HepG2 (cell line): ENCODE results near the gene ZNF316. TPM values are rescaled to one million over a fixed set of nuclear protein-coding genes. Genes with fewer than 3 reads are reported as not detected.

Source experiments
- ATAC-seq: fragments of 200-7000 bp; cut with Tn5 transposase; 3 replicates; pipeline ENCODE4 v1.9.1; 2020; ENCODE audit warnings: mild to moderate bottlenecking, moderate library complexity
- BruUV-seq: library from RNA; stranded (reverse); fragments of 400-500 nt; replicated peaks from 2 replicates; lab custom pipeline; 2021; lab: Mats Ljungman, UMichigan
- CTCF ChIA-PET: fragments of 300-600 bp; formaldehyde crosslinking; extraction: SDS; loops from one replicate; lab custom pipeline; 2021; ENCODE audit warnings: low total read pairs, inconsistent platforms, low intra/inter-chr PET ratio; lab: Yijun Ruan, JAX
- POLR2A ChIA-PET: fragments of 350-600 bp; sonication (Branson Sonifier 250); formaldehyde crosslinking; loops from one replicate; lab custom pipeline; 2020; ENCODE audit warnings: antibody characterized with exemption, inconsistent platforms; lab: Yijun Ruan, JAX
- DNase-seq: peaks from one replicate; pipeline ENCODE4 v3.0.0-alpha.2; 2015; ENCODE audit warnings: low spot score
- FAIRE-seq: peaks from 3 replicates; lab custom pipeline; 2011; peaks lifted over from hg19 to GRCh38; lab: Jason Lieb, UNC
- H2AFZ ChIP-seq: one replicate; pipeline ENCODE4 v1.6.1; 2011; ENCODE audit warnings: low read length, inconsistent platforms
- H3K27ac ChIP-seq: fragments of 300-600 bp; 3 replicates; pipeline ENCODE4 v1.8.0; 2011; ENCODE audit warnings: mixed run types, mild to moderate bottlenecking, mixed read lengths, low read length, inconsistent platforms; ENCODE audit not compliant: insufficient read depth; ENCODE audit errors: extremely low read length
- H3K27me3 ChIP-seq, 2 experiments: fragments of 200-600 bp in 1 of 2; 2 replicates in 1 of 2; 3 replicates in 1 of 2; pipeline versions ENCODE4 v1.6.0 to v1.8.0; 2011; ENCODE audit warnings: low read length in 2 of 2, mild to moderate bottlenecking in 2 of 2, moderate library complexity in 2 of 2, inconsistent platforms in 1 of 2; ENCODE audit not compliant: insufficient read depth in 2 of 2, control insufficient read depth in 1 of 2
- H3K36me3 ChIP-seq, 2 experiments: fragments of 200-600 bp in 1 of 2; replicated peaks in 1 of 2; 2 replicates in 1 of 2; 3 replicates in 1 of 2; pipeline versions ENCODE4 v1.5.1 to v1.8.0; 2011; ENCODE audit warnings: low read length in 2 of 2, inconsistent platforms in 1 of 2; ENCODE audit not compliant: insufficient read depth in 2 of 2, control insufficient read depth in 1 of 2
- H3K4me1 ChIP-seq: 2 replicates; pipeline ENCODE4 v1.5.1; 2012; ENCODE audit warnings: low read length, inconsistent platforms; ENCODE audit not compliant: insufficient read depth
- H3K4me2 ChIP-seq: 2 replicates; pipeline ENCODE4 v1.6.0; 2011; ENCODE audit warnings: low read depth, low read length, inconsistent platforms
- H3K4me3 ChIP-seq, 3 experiments: fragments of 200-600 bp in 1 of 3; sonication (generic), shearing (Covaris generic) in 1 of 3; replicated peaks in 1 of 3; 2 replicates each; pipeline ENCODE4 v1.5.1; 2011 to 2016; ENCODE audit warnings: low read length in 3 of 3, inconsistent platforms in 2 of 3, low read depth in 2 of 3, mild to moderate bottlenecking in 2 of 3, control low read depth in 1 of 3, mixed read lengths in 1 of 3; ENCODE audit not compliant: insufficient read depth in 1 of 3
- H3K79me2 ChIP-seq: one replicate; pipeline ENCODE4 v1.6.1; 2011; ENCODE audit warnings: low read length, inconsistent platforms; ENCODE audit not compliant: insufficient read depth
- H3K9ac ChIP-seq: 2 replicates; pipeline ENCODE4 v1.6.0; 2011; ENCODE audit warnings: mild to moderate bottlenecking, low read depth, low read length, inconsistent platforms; ENCODE audit not compliant: insufficient read depth
- H3K9me3 ChIP-seq: 2 replicates; pipeline ENCODE4 v1.5.1; 2012; ENCODE audit warnings: mild to moderate bottlenecking, low read length
- H4K20me1 ChIP-seq: 2 replicates; pipeline ENCODE4 v1.6.0; 2011; ENCODE audit warnings: inconsistent platforms, mild to moderate bottlenecking, low read length, moderate library complexity; ENCODE audit not compliant: insufficient read depth
- ATF1 ChIP-seq: IDR thresholded peaks from 2 replicates; pipeline ENCODE4 v1.6.1; 2016; ENCODE audit warnings: mild to moderate bottlenecking, control low read depth
- CBFB ChIP-seq: sonication (generic); formaldehyde crosslinking; IDR thresholded peaks from 2 replicates; pipeline ENCODE4 v1.4.0; 2020; ENCODE audit warnings: missing genetic modification reagents
- HNF4G ChIP-seq, 2 experiments: sonication (generic) in 1 of 2; formaldehyde crosslinking in 1 of 2; IDR thresholded peaks; 2 replicates each; pipeline versions ENCODE4 v1.4.0 to v1.6.1; 2011 to 2020; ENCODE audit warnings: borderline replicate concordance in 2 of 2, low read depth in 2 of 2, mild to moderate bottlenecking in 2 of 2, low read length in 1 of 2, missing genetic modification reagents in 1 of 2, moderate library complexity in 1 of 2
- HOXD1 ChIP-seq: sonication (generic); formaldehyde crosslinking; IDR thresholded peaks from 2 replicates; pipeline ENCODE4 v1.5.0; 2020; ENCODE audit warnings: missing genetic modification reagents
- MAFK ChIP-seq, 2 experiments: IDR thresholded peaks in 1 of 2; conservative IDR thresholded peaks in 1 of 2; 2 replicates each; pipeline ENCODE4 v1.6.1; 2011; ENCODE audit warnings: improper control_type of control experiment in 2 of 2, low read length in 2 of 2
- MED1 ChIP-seq: sonication (generic); formaldehyde crosslinking; IDR thresholded peaks from 2 replicates; pipeline ENCODE4 v1.4.0; 2020; ENCODE audit warnings: missing genetic modification reagents
- NBN ChIP-seq: fragments of 450-650 bp; conservative IDR thresholded peaks from 2 replicates; pipeline ENCODE4 v1.6.1; 2017
- NPAS2 ChIP-seq: sonication (generic); formaldehyde crosslinking; IDR thresholded peaks from 2 replicates; pipeline ENCODE4 v1.8.0; 2022; ENCODE audit warnings: mild to moderate bottlenecking, missing genetic modification reagents, borderline replicate concordance
- TBP ChIP-seq: sonication (generic); formaldehyde crosslinking; IDR thresholded peaks from 2 replicates; pipeline ENCODE4 v1.5.0; 2020; ENCODE audit warnings: missing genetic modification reagents
- ZFY ChIP-seq: sonication (generic); formaldehyde crosslinking; IDR thresholded peaks from 2 replicates; pipeline ENCODE4 v1.4.0; 2020; ENCODE audit warnings: missing genetic modification reagents
- ZNF468 ChIP-seq: sonication (generic); formaldehyde crosslinking; IDR thresholded peaks from 2 replicates; pipeline ENCODE4 v1.8.0; 2022; ENCODE audit warnings: mild to moderate bottlenecking, moderate library complexity, missing genetic modification reagents
- ZNF512B ChIP-seq: sonication (generic); formaldehyde crosslinking; IDR thresholded peaks from 2 replicates; pipeline ENCODE4 v1.5.1; 2020; ENCODE audit warnings: missing genetic modification reagents, mild to moderate bottlenecking, borderline replicate concordance
- ZNF790 ChIP-seq: sonication (generic); formaldehyde crosslinking; IDR thresholded peaks from 2 replicates; pipeline ENCODE4 v1.8.0; 2022; ENCODE audit warnings: missing genetic modification reagents, mild to moderate bottlenecking, borderline replicate concordance
- ZNF839 ChIP-seq: sonication (generic); formaldehyde crosslinking; IDR thresholded peaks from 2 replicates; pipeline ENCODE4 v1.4.0; 2020; ENCODE audit warnings: missing genetic modification reagents, mild to moderate bottlenecking, borderline replicate concordance
- WGBS: methylation state at CpG from one replicate; pipeline ENCODE4 v1.1.6; 2017; ENCODE audit warnings: low lambda C conversion rate; 5-methylcytosine and 5-hydroxymethylcytosine counted together
- in situ Hi-C: cut with HindIII; loops from 2 replicates; pipeline ENCODE4 v1.10.0; 2017; ENCODE audit warnings: low pct_unique_long_range_greater_than_20kb; ENCODE audit not compliant: extremely low pct_ligation_motif_present
- intact Hi-C: fragments of 100-400 bp; cut with micrococcal nuclease; formaldehyde crosslinking; loops from one replicate; pipeline ENCODE4 v1.10.0; 2022; ENCODE audit not compliant: unreplicated experiment
- polyA plus RNA-seq, 8 experiments: library from polyadenylated mRNA; depleted of rRNA in 3 of 8; stranded (reverse) in 7 of 8; unstranded in 1 of 8; fragments of >200 nt; fragmentation: Illumina TruSeq in 4 of 8; extraction: Trizol in 4 of 8; gene quantifications; 2 replicates each; pipeline versions ENCODE4 v1.2.1 to v1.2.3, GENCODE V29; 2011 to 2016; ENCODE audit warnings: low read depth in 4 of 8, missing spikeins in 1 of 8, mixed read lengths in 1 of 8; ENCODE audit not compliant: insufficient read depth in 1 of 8
- total RNA-seq, 5 experiments: library from RNA; depleted of rRNA; stranded (reverse); fragments of >200 nt; fragmentation: Illumina TruSeq; extraction: Trizol; gene quantifications; 2 replicates each; pipeline ENCODE4 v1.2.3, GENCODE V29; 2016; ENCODE audit warnings: low read depth in 1 of 5
- TF ChIP-seq, protein P1 (sequence below): sonication (generic); formaldehyde crosslinking; IDR thresholded peaks from 2 replicates; pipeline ENCODE4 v1.9.0; 2022; ENCODE audit warnings: low read depth, missing genetic modification reagents
- TF ChIP-seq, protein P2 (sequence below): sonication (generic); formaldehyde crosslinking; IDR thresholded peaks from 2 replicates; pipeline ENCODE4 v1.5.1; 2020; ENCODE audit warnings: missing genetic modification reagents, mild to moderate bottlenecking, borderline replicate concordance
- TF ChIP-seq, protein P3 (sequence below): sonication (generic); formaldehyde crosslinking; IDR thresholded peaks from 2 replicates; pipeline ENCODE4 v1.8.0; 2022; ENCODE audit warnings: mild to moderate bottlenecking, missing genetic modification reagents; ENCODE audit not compliant: insufficient replicate concordance
- TF ChIP-seq, protein P4 (sequence below): sonication (generic); formaldehyde crosslinking; IDR thresholded peaks from 2 replicates; pipeline ENCODE4 v1.5.1; 2020; ENCODE audit warnings: mild to moderate bottlenecking, missing genetic modification reagents, moderate library complexity

ZNF316 gene
- total and polyA plus RNA-seq, 2 of the 13 experiments (the other 11 are each of a cell fraction or from before 2014, with no cell fraction given) = 4.3 to 9.9 TPM

DNA sequence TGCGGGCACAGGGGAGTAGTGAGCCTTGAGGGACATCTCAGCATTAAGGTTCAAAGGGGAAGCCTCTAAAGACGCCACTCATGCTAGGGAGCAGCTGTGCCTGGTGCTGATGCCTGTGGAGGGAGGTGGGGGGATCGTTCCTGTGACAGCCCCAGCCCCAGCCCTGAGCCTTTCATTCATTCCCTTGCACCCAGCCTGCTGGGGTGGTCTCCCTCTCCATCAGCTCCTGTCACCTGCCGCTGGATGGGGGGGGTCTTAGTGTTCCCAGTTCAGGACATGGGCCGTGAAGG, 11.6 kb downstream of the ZNF316 start:
- peaks cover 12 to 37% of the 10 kb centered on the region in 2 experiments; a peak in 4 of 5 replicates for H3K36me3 ChIP-seq
- H2AFZ ChIP-seq = no peak overlapping the region
- H3K27me3 ChIP-seq = no peaks in the 10 kb centered on the region
- FAIRE-seq (no peak), ATAC-seq (no peak), DNase-seq (no peak)
- no peak overlapping the region for H3K4me2 ChIP-seq
- H3K9me3 ChIP-seq = no peaks in the 10 kb centered on the region
- in situ Hi-C loops (no loop called here), intact Hi-C loops (no loop called here)
- ChIA-PET CTCF (no interaction called here), POLR2A (no interaction called here)
- no peak overlapping the region for H3K27ac ChIP-seq
- no peaks in the 10 kb centered on the region for H4K20me1 ChIP-seq
- WGBS = 94% methylated on average over 2 of the region's 5 CpGs
- H3K4me1 ChIP-seq = no peaks in the 10 kb centered on the region
- no TSS peak for BruUV-seq
- H3K4me3 ChIP-seq = no peak overlapping the region
- H3K79me2 ChIP-seq = no peaks in the 10 kb centered on the region
- H3K9ac ChIP-seq = no peak overlapping the region
- TF ChIP-seq MED1 (CRISPR knock-in tag) (no peak), ZNF468 (no peak), ZNF512B (CRISPR knock-in tag) (no peak), NPAS2 (CRISPR knock-in tag) (no peak), TBP (no peak), NBN (no peak), HNF4G (IDR thresholded peaks at IDR 0.05; ENCODE audit: borderline replicate concordance, low read depth, low read length) (no peak), HNF4G (CRISPR knock-in tag; IDR thresholded peaks at IDR 0.05; ENCODE audit: borderline replicate concordance, low read depth) (no peak), ZFY (CRISPR knock-in tag) (no peak), HOXD1 (CRISPR knock-in tag) (no peak), ATF1 (no peak), CBFB (no peak), ZNF839 (CRISPR knock-in tag) (no peak), MAFK (conservative IDR thresholded peaks at IDR 0.05 in 1 of 2, IDR thresholded peaks at IDR 0.05 in 1 of 2; ENCODE audit: low read length in 2 of 2) (no peak), ZNF790 (no peak)
- TF ChIP-seq, protein P1, sequence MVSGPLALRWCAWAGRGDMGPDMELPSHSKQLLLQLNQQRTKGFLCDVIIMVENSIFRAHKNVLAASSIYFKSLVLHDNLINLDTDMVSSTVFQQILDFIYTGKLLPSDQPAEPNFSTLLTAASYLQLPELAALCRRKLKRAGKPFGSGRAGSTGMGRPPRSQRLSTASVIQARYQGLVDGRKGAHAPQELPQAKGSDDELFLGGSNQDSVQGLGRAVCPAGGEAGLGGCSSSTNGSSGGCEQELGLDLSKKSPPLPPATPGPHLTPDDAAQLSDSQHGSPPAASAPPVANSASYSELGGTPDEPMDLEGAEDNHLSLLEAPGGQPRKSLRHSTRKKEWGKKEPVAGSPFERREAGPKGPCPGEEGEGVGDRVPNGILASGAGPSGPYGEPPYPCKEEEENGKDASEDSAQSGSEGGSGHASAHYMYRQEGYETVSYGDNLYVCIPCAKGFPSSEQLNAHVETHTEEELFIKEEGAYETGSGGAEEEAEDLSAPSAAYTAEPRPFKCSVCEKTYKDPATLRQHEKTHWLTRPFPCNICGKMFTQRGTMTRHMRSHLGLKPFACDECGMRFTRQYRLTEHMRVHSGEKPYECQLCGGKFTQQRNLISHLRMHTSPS = no peak
- TF ChIP-seq, protein P2, sequence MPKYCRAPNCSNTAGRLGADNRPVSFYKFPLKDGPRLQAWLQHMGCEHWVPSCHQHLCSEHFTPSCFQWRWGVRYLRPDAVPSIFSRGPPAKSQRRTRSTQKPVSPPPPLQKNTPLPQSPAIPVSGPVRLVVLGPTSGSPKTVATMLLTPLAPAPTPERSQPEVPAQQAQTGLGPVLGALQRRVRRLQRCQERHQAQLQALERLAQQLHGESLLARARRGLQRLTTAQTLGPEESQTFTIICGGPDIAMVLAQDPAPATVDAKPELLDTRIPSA = no peak
- TF ChIP-seq, protein P3, sequence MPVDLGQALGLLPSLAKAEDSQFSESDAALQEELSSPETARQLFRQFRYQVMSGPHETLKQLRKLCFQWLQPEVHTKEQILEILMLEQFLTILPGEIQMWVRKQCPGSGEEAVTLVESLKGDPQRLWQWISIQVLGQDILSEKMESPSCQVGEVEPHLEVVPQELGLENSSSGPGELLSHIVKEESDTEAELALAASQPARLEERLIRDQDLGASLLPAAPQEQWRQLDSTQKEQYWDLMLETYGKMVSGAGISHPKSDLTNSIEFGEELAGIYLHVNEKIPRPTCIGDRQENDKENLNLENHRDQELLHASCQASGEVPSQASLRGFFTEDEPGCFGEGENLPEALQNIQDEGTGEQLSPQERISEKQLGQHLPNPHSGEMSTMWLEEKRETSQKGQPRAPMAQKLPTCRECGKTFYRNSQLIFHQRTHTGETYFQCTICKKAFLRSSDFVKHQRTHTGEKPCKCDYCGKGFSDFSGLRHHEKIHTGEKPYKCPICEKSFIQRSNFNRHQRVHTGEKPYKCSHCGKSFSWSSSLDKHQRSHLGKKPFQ = no peak
- TF ChIP-seq, protein P4, sequence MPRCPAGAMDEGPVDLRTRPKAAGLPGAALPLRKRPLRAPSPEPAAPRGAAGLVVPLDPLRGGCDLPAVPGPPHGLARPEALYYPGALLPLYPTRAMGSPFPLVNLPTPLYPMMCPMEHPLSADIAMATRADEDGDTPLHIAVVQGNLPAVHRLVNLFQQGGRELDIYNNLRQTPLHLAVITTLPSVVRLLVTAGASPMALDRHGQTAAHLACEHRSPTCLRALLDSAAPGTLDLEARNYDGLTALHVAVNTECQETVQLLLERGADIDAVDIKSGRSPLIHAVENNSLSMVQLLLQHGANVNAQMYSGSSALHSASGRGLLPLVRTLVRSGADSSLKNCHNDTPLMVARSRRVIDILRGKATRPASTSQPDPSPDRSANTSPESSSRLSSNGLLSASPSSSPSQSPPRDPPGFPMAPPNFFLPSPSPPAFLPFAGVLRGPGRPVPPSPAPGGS = no peak
